IPS DF 6.9 (cell line): ENCODE results near the gene CYTH4.

Experiments
- DNase-seq: peaks from one replicate; pipeline ENCODE4 v3.0.0-alpha.2; 2013; ENCODE audit warnings: low read depth, low spot score
- H3K27ac ChIP-seq: one replicate; pipeline ENCODE4 v1.5.1; 2013; ENCODE audit warnings: low read length, control low read depth
- H3K27me3 ChIP-seq: 2 replicates; pipeline ENCODE4 v1.6.1; 2013; ENCODE audit warnings: mild to moderate bottlenecking, low read length; ENCODE audit not compliant: control insufficient read depth, insufficient read depth
- H3K36me3 ChIP-seq: 2 replicates; pipeline ENCODE4 v1.6.1; 2013; ENCODE audit warnings: low read length; ENCODE audit not compliant: control insufficient read depth, insufficient read depth
- H3K4me1 ChIP-seq: 2 replicates; pipeline ENCODE4 v1.6.1; 2013; ENCODE audit warnings: low read length; ENCODE audit not compliant: control insufficient read depth, insufficient read depth
- H3K4me3 ChIP-seq: 2 replicates; pipeline ENCODE4 v1.5.1; 2013; ENCODE audit warnings: mild to moderate bottlenecking, low read length
- H3K9me3 ChIP-seq: 2 replicates; pipeline ENCODE4 v1.6.1; 2013; ENCODE audit warnings: low read length, inconsistent platforms; ENCODE audit not compliant: control insufficient read depth, insufficient read depth
- WGBS: extraction: QIAGEN DNeasy Blood & Tissue Kit; methylation state at CpG from one replicate; pipeline ENCODE4 v1.1.7; 2013; ENCODE audit warnings: mixed read lengths, missing lambda C conversion rate; ENCODE audit not compliant: insufficient read length, insufficient coverage; 5-methylcytosine and 5-hydroxymethylcytosine counted together

CYTH4 gene

GRCh38 chr22:37331034-37331428, 48.7 kb downstream of the CYTH4 start:
- no peak overlapping the region for H3K4me3 ChIP-seq
- no peaks in the 10 kb centered on the region for H3K9me3 ChIP-seq
- no peaks in the 10 kb centered on the region for H3K36me3 ChIP-seq
- DNase-seq, result no peak
- H3K27ac ChIP-seq, result no peak overlapping the region
- peaks cover 8% of the 10 kb centered on the region for H3K4me1 ChIP-seq
- H3K27me3 ChIP-seq, result peaks cover 3% of the 10 kb centered on the region
- WGBS, result no CpG with 5 or more reads among the region's 7 CpGs

- no peak overlapping the region for H3K4me3 ChIP-seq
- H3K27me3 ChIP-seq, result peaks cover 3% of the 10 kb centered on the region
These were observed 49.7 kb downstream of the CYTH4 start for GRCh38 chr22:37331856-37332536.

GRCh38 chr22:37333724-37334460, 51.6 kb downstream of the CYTH4 start:
- peak overlapping the region; percentile 31; the same call in 1 of the 2 replicates for H3K4me3 ChIP-seq
- H3K4me1 ChIP-seq, result peaks cover 10% of the 10 kb centered on the region
- no peaks in the 10 kb centered on the region for H3K9me3 ChIP-seq
- H3K27ac ChIP-seq, result no peak overlapping the region
- H3K27me3 ChIP-seq, result peaks cover 3% of the 10 kb centered on the region
- no CpG with 5 or more reads among the region's 11 CpGs for WGBS
- H3K36me3 ChIP-seq, result no peaks in the 10 kb centered on the region
- no peak for DNase-seq

More at GRCh38 chr22:37331856-37332536, 49.7 kb downstream of the CYTH4 start:
- no peaks in the 10 kb centered on the region for H3K9me3 ChIP-seq
- no peaks in the 10 kb centered on the region for H3K36me3 ChIP-seq
- H3K4me1 ChIP-seq, result peaks cover 10% of the 10 kb centered on the region
- no CpG with 5 or more reads among the region's 9 CpGs for WGBS
- H3K27ac ChIP-seq, result no peak overlapping the region
- no peak for DNase-seq

GRCh38 chr22:37334461-37334858, 52.2 kb downstream of the CYTH4 start:
- no CpG with 5 or more reads among the region's 42 CpGs for WGBS
- H3K9me3 ChIP-seq, result no peaks in the 10 kb centered on the region
- H3K4me3 ChIP-seq, result peak overlapping the region; percentile 31; the same call in 1 of the 2 replicates
- H3K4me1 ChIP-seq, result peaks cover 8% of the 10 kb centered on the region
- no peak overlapping the region for H3K27ac ChIP-seq
- no peak for DNase-seq
- H3K36me3 ChIP-seq, result no peaks in the 10 kb centered on the region
- H3K27me3 ChIP-seq, result peaks cover 3% of the 10 kb centered on the region

GRCh38 chr22:37334859-37335805, 52.8 kb downstream of the CYTH4 start:
- no peak overlapping the region for H3K27ac ChIP-seq
- peaks cover 3% of the 10 kb centered on the region for H3K27me3 ChIP-seq
- H3K4me3 ChIP-seq, result peak overlapping the region; percentile 31; the same call in 1 of the 2 replicates
- H3K4me1 ChIP-seq, result peaks cover 7% of the 10 kb centered on the region
- no peaks in the 10 kb centered on the region for H3K9me3 ChIP-seq
- no peaks in the 10 kb centered on the region for H3K36me3 ChIP-seq
- WGBS, result no CpG with 5 or more reads among the region's 50 CpGs
- no peak for DNase-seq

GRCh38 chr22:37335806-37336199, 53.5 kb downstream of the CYTH4 start:
- no peak for DNase-seq
- no peak overlapping the region for H3K4me3 ChIP-seq
- no peaks in the 10 kb centered on the region for H3K36me3 ChIP-seq
- no CpG with 5 or more reads among the region's 7 CpGs for WGBS
- peaks cover 3% of the 10 kb centered on the region for H3K27me3 ChIP-seq
- peaks cover 5% of the 10 kb centered on the region; the same call in 1 of the 2 replicates for H3K4me1 ChIP-seq
- H3K27ac ChIP-seq, result no peak overlapping the region
- H3K9me3 ChIP-seq, result no peaks in the 10 kb centered on the region

GRCh38 chr22:37336579-37336978, 54.3 kb downstream of the CYTH4 start:
- peaks cover 7% of the 10 kb centered on the region for H3K4me1 ChIP-seq
- no peak overlapping the region for H3K4me3 ChIP-seq
- no peak overlapping the region for H3K27ac ChIP-seq
- H3K27me3 ChIP-seq, result peaks cover 3% of the 10 kb centered on the region
- H3K9me3 ChIP-seq, result no peaks in the 10 kb centered on the region
- H3K36me3 ChIP-seq, result no peaks in the 10 kb centered on the region
- no peak for DNase-seq
- WGBS, result no CpG with 5 or more reads among the region's 8 CpGs

- WGBS, result no CpG with 5 or more reads among the region's 8 CpGs
- Histone ChIP-seq H3K9me3 (no peaks in the 10 kb centered on the region), H3K36me3 (no peaks in the 10 kb centered on the region), H3K27me3 (peaks cover 3% of the 10 kb centered on the region), H3K27ac (no peak overlapping the region), H3K4me3 (no peak overlapping the region), H3K4me1 (peaks cover 7% of the 10 kb centered on the region)
- no peak for DNase-seq
These were observed 55.1 kb downstream of the CYTH4 start for GRCh38 chr22:37337204-37337943.

- DNase-seq, result no peak
- Histone ChIP-seq H3K4me1 (peaks cover 7% of the 10 kb centered on the region), H3K27me3 (peaks cover 3% of the 10 kb centered on the region), H3K4me3 (no peak overlapping the region), H3K27ac (no peak overlapping the region), H3K9me3 (no peaks in the 10 kb centered on the region), H3K36me3 (no peaks in the 10 kb centered on the region)
- WGBS, result no CpG with 5 or more reads among the region's 10 CpGs
These were observed 56.4 kb downstream of the CYTH4 start for GRCh38 chr22:37338539-37339246.
